GM12878 (cell line): ENCODE data around the gene GDAP1L1. TPM values are rescaled to one million over a fixed set of nuclear protein-coding genes. Genes with fewer than 3 reads are reported as not detected.

Experiments used
- ATAC-seq: fragments of 200-7000 bp; cut with Tn5 transposase; 3 replicates; pipeline ENCODE4 v1.9.1; 2020; ENCODE audit warnings: mild to moderate bottlenecking, moderate library complexity
- BruUV-seq: library from RNA; stranded (reverse); fragments of 400-500 nt; replicated peaks from 2 replicates; lab custom pipeline; 2021; lab: Mats Ljungman, UMichigan
- CTCF ChIA-PET: fragments of 300-600 bp; sonication (Branson Sonifier 250); formaldehyde crosslinking; extraction: SDS; loops from one replicate; lab custom pipeline; 2021; ENCODE audit warnings: inconsistent platforms; lab: Yijun Ruan, JAX
- POLR2A ChIA-PET: fragments of 350-600 bp; formaldehyde crosslinking; extraction: SDS; loops from one replicate; lab custom pipeline; 2021; ENCODE audit warnings: inconsistent platforms; lab: Charles Lee
- RAD21 ChIA-PET: fragments of 300-600 bp; sonication (Branson Sonifier 250); formaldehyde crosslinking; loops from one replicate; lab custom pipeline; 2023; ENCODE audit warnings: antibody characterized with exemption; ENCODE audit not compliant: unreplicated experiment; lab: Charles Lee
- SMC1A ChIA-PET: fragments of 300-600 bp; sonication (Branson Sonifier 250); formaldehyde crosslinking; loops from one replicate; lab custom pipeline; 2023; ENCODE audit not compliant: unreplicated experiment, uncharacterized antibody; lab: Charles Lee
- DNase-seq: peaks from one replicate; pipeline ENCODE4 v3.0.0-alpha.2; 2011; ENCODE audit warnings: low read depth, low spot score
- FAIRE-seq: peaks from 3 replicates; lab custom pipeline; 2011; peaks lifted over from hg19 to GRCh38; lab: Jason Lieb, UNC
- H2AFZ ChIP-seq: 2 replicates; pipeline ENCODE4 v1.6.0; 2011; ENCODE audit warnings: low read depth, low read length, control low read depth; ENCODE audit not compliant: control insufficient read depth
- H3K27ac ChIP-seq: 2 replicates; pipeline ENCODE4 v1.5.1; 2011; ENCODE audit warnings: control low read depth; ENCODE audit not compliant: control insufficient read depth, insufficient read depth
- H3K27me3 ChIP-seq, 2 experiments: replicated peaks in 1 of 2; 2 replicates each; pipeline versions ENCODE4 v1.6.0 to v1.6.1; 2011; ENCODE audit warnings: low read length in 1 of 2; ENCODE audit not compliant: control insufficient read depth in 2 of 2, insufficient read depth in 2 of 2
- H3K36me3 ChIP-seq, 2 experiments: 2 replicates each; pipeline ENCODE4 v1.5.1; 2011; ENCODE audit warnings: low read length in 1 of 2; ENCODE audit not compliant: control insufficient read depth in 2 of 2, insufficient read depth in 2 of 2
- H3K4me1 ChIP-seq: 2 replicates; pipeline ENCODE4 v1.6.1; 2011; ENCODE audit warnings: mild to moderate bottlenecking, low read length, moderate library complexity, mixed read lengths; ENCODE audit not compliant: control insufficient read depth, insufficient read depth
- H3K4me2 ChIP-seq: 2 replicates; pipeline ENCODE4 v1.6.0; 2011; ENCODE audit warnings: control low read depth; ENCODE audit not compliant: control insufficient read depth, insufficient read depth
- H3K4me3 ChIP-seq: fragments of 200-600 bp; sonication (generic); 2 replicates; pipeline ENCODE4 v1.5.1; 2016
- H3K79me2 ChIP-seq: 2 replicates; pipeline ENCODE4 v1.6.0; 2011; ENCODE audit warnings: low read length; ENCODE audit not compliant: control insufficient read depth, insufficient read depth
- H3K9ac ChIP-seq: 2 replicates; pipeline ENCODE4 v1.8.0; 2011; ENCODE audit warnings: low read length, control low read depth, mixed read lengths; ENCODE audit not compliant: control insufficient read depth, insufficient read depth
- H3K9me3 ChIP-seq: replicated peaks from 3 replicates; pipeline ENCODE4 v1.5.1; 2011; ENCODE audit warnings: mild to moderate bottlenecking, low read length; ENCODE audit not compliant: control insufficient read depth, insufficient read depth
- H4K20me1 ChIP-seq: 2 replicates; pipeline ENCODE4 v1.6.0; 2011; ENCODE audit not compliant: control insufficient read depth, insufficient read depth
- CREB1 ChIP-seq: IDR thresholded peaks from 2 replicates; pipeline ENCODE4 v1.6.1; 2012; ENCODE audit warnings: low read depth, mild to moderate bottlenecking, inconsistent platforms
- EGR1 ChIP-seq, 2 experiments: IDR thresholded peaks; 1 replicate in 1 of 2; 2 replicates in 1 of 2; pipeline ENCODE4 v1.6.1; 2011 to 2012; ENCODE audit warnings: low read depth in 2 of 2, low read length in 2 of 2, borderline replicate concordance in 1 of 2, mild to moderate bottlenecking in 1 of 2, moderate library complexity in 1 of 2
- HSF1 ChIP-seq: fragments of 150-350 bp; IDR thresholded peaks from 2 replicates; pipeline ENCODE4 v1.6.1; 2014; ENCODE audit warnings: mild to moderate bottlenecking, low read depth, low read length
- LARP7 ChIP-seq: fragments of 450-650 bp; IDR thresholded peaks from 2 replicates; pipeline ENCODE4 v1.6.1; 2017; ENCODE audit warnings: mild to moderate bottlenecking
- MYB ChIP-seq: fragments of 150-350 bp; IDR thresholded peaks from 2 replicates; pipeline ENCODE4 v1.6.1; 2014; ENCODE audit warnings: mild to moderate bottlenecking, low read depth, low read length, borderline replicate concordance
- NFXL1 ChIP-seq: fragments of 450-650 bp; IDR thresholded peaks from 2 replicates; pipeline ENCODE4 v1.6.1; 2017; ENCODE audit warnings: antibody characterized with exemption, mild to moderate bottlenecking, borderline replicate concordance
- SREBF2 ChIP-seq: IDR thresholded peaks from 2 replicates; pipeline ENCODE4 v1.6.1; 2012; ENCODE audit warnings: mild to moderate bottlenecking, low read length
- SRF ChIP-seq, 2 experiments: IDR thresholded peaks; 2 replicates each; pipeline ENCODE4 v1.6.1; 2011; ENCODE audit warnings: low read depth in 2 of 2, low read length in 2 of 2, mild to moderate bottlenecking in 1 of 2, moderate library complexity in 1 of 2
- STAT1 ChIP-seq: fragments of 450-650 bp; conservative IDR thresholded peaks from 2 replicates; pipeline ENCODE4 v1.6.1; 2014; ENCODE audit warnings: antibody characterized with exemption, mild to moderate bottlenecking
- YY1 ChIP-seq: IDR thresholded peaks from 2 replicates; pipeline ENCODE4 v1.6.1; 2011; ENCODE audit warnings: low read depth, mild to moderate bottlenecking, low read length
- ZBTB40 ChIP-seq: fragments of 450-650 bp; IDR thresholded peaks from 2 replicates; pipeline ENCODE4 v1.6.1; 2016; ENCODE audit warnings: mild to moderate bottlenecking, moderate library complexity, borderline replicate concordance
- WGBS: methylation state at CpG from one replicate; pipeline ENCODE4 v1.1.6; 2016; ENCODE audit warnings: low lambda C conversion rate; ENCODE audit not compliant: insufficient replicate concordance, insufficient coverage; ENCODE audit errors: missing lambda C conversion rate; 5-methylcytosine and 5-hydroxymethylcytosine counted together
- in situ Hi-C: fragments of 300-500 bp; cut with MboI; formaldehyde crosslinking; loops from 9 replicates; pipeline ENCODE4 v1.14.3; 2018; ENCODE audit warnings: mixed read lengths
- intact Hi-C: fragments of 100-400 bp; cut with micrococcal nuclease; formaldehyde crosslinking; loops from one replicate; pipeline ENCODE4 v1.14.2; 2022; ENCODE audit not compliant: unreplicated experiment
- polyA plus RNA-seq, 11 experiments: library from polyadenylated mRNA; depleted of rRNA in 4 of 11; unstranded in 6 of 11; stranded (reverse) in 5 of 11; fragments of >200 nt; fragmentation: Nextera tagmentation in 4 of 11; fragmentation: Illumina TruSeq in 1 of 11; extraction: Ambion mirVana in 4 of 11; extraction: Trizol in 1 of 11; gene quantifications; 1 replicate in 1 of 11; 2 replicates in 10 of 11; pipeline versions ENCODE4 v1.2.1 to v1.2.3, GENCODE V29; 2011 to 2016; ENCODE audit warnings: inconsistent platforms in 2 of 11, missing spikeins in 2 of 11, low read depth in 1 of 11
- total RNA-seq, 4 experiments: library from RNA; depleted of rRNA in 3 of 4; stranded (reverse); fragments of >200 nt in 3 of 4; fragmentation: Illumina TruSeq in 1 of 4; extraction: Trizol in 1 of 4; gene quantifications; 2 replicates each; pipeline versions ENCODE4 v1.2.1 to v1.2.3, GENCODE V29; 2013 to 2021

Gene GDAP1L1
- total and polyA plus RNA-seq, 10 of the 15 experiments (the other 5 are each of a cell fraction or from before 2014, with no cell fraction given), result 0.08 to 0.38 TPM; not detected in 8

DNA sequence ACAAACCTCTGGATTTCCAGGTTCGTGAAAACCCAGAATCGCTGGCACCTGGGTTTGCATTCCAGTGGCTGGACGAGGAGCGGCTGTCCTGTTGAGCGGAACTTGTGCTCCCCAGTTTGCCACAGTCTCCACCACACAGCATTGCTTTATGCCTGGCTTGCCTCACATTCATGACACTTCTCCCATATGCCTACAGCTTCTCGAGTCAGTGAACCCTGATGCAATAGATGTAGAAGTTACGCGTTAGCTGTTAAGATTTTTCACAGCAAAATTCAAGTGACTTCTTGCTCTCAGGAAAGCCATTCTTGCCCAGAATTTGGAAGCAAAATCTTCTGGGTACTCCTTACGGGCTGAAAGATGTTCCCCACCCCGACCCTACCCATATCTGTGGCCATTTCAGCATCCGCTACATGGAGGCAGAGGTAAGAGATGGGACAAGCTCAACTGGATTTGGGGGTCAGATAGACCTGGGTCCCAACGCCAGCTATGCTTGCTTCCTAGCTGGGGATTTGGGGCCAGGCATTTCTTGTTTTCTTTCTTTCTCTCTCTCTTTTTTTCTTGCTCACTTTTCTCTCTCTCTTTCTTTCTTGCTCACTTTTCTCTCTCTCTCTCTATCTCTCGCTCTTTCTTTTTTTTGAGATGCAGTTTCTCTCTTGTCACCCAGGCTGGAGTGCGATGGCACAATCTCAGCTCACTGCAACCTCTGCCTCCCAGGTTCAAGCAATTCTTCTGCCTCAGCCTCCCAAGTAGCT lies 12.4 kb upstream of the GDAP1L1 start:
- ChIA-PET RAD21 (interaction anchor here (0.6 to 0.8 kb wide), 2 partner anchors 18 to 123 kb away, joined by 3 read pairs; no protein-coding TSS in a partner anchor), POLR2A (interaction anchor here (0.6 kb wide), 1 partner anchor 493 kb away, joined by 3 read pairs; no protein-coding TSS in a partner anchor)
- no peak for FAIRE-seq
- no peak for TF ChIP-seq CREB1
- TF ChIP-seq, all 136 proteins: peak for 0
- Histone ChIP-seq H3K27ac (no peak overlapping the region), H2AFZ (no peak overlapping the region), H3K79me2 (no peaks in the 10 kb centered on the region), H3K4me3 (no peak overlapping the region), H3K36me3 (no peaks in the 10 kb centered on the region), H3K4me1 (no peaks in the 10 kb centered on the region), H3K4me2 (no peak overlapping the region), H3K9me3 (no peaks in the 10 kb centered on the region), H3K27me3 (no peaks in the 10 kb centered on the region; a peak in 1 of 4 replicates), H4K20me1 (no peaks in the 10 kb centered on the region), H3K9ac (no peak overlapping the region)
- ATAC-seq, result no peak
- BruUV-seq, result no TSS peak
- SMC1A ChIA-PET, result no interaction called here
- intact Hi-C loops, result no loop called here
- DNase-seq, result no peak
- 50% methylated on average over 14 of the region's 14 CpGs for WGBS
- CTCF ChIA-PET, result interaction anchor here (0.6 to 3.6 kb wide), 4 partner anchors 9 to 370 kb away, joined by 3 to 12 read pairs (median 3); partner anchors contain the start of gene FITM2
- in situ Hi-C loops, result no loop called here

GRCh38 chr20:44235702-44236101 lies 11.4 kb upstream of the GDAP1L1 start:
- RAD21 ChIA-PET, result no interaction called here
- Histone ChIP-seq H3K36me3 (no peaks in the 10 kb centered on the region), H3K79me2 (no peaks in the 10 kb centered on the region), H3K4me2 (no peak overlapping the region), H2AFZ (no peak overlapping the region), H3K27ac (no peak overlapping the region), H4K20me1 (no peaks in the 10 kb centered on the region), H3K9me3 (no peaks in the 10 kb centered on the region), H3K9ac (no peak overlapping the region), H3K4me1 (no peaks in the 10 kb centered on the region), H3K27me3 (no peaks in the 10 kb centered on the region; a peak in 1 of 4 replicates), H3K4me3 (no peak overlapping the region)
- CTCF ChIA-PET, result interaction anchor here (0.6 to 3.6 kb wide), 4 partner anchors 10 to 369 kb away, joined by 3 to 12 read pairs (median 3); partner anchors contain the start of gene FITM2
- SMC1A ChIA-PET, result no interaction called here
- DNase-seq (no peak), FAIRE-seq (no peak), ATAC-seq (no peak)
- POLR2A ChIA-PET, result no interaction called here
- intact Hi-C loops (no loop called here), in situ Hi-C loops (no loop called here)
- no TSS peak for BruUV-seq
- WGBS, result 85% methylated on average over 2 of the region's 2 CpGs
- TF ChIP-seq STAT1, result no peak
- TF ChIP-seq HSF1, result no peak
- TF ChIP-seq SREBF2, result no peak
- TF ChIP-seq NFXL1, result no peak
- no peak for TF ChIP-seq MYB
- no peak for TF ChIP-seq YY1
- no peak for TF ChIP-seq LARP7
- no peak for TF ChIP-seq ZBTB40
- no peak for TF ChIP-seq SRF (IDR thresholded peaks at IDR 0.05; ENCODE audit: low read depth in 2 of 2, low read length in 2 of 2)
- no peak for TF ChIP-seq EGR1 (IDR thresholded peaks at IDR 0.05; ENCODE audit: borderline replicate concordance in 1 of 2, low read depth in 2 of 2, low read length in 2 of 2)
